Measurements from ENCODE around the gene PRRT3. TPM values are rescaled to one million over a fixed set of nuclear protein-coding genes. Genes with fewer than 3 reads are reported as not detected.

Gene PRRT3
- polyA plus RNA-seq, 1 experiment, result 3.4 TPM

DNA sequence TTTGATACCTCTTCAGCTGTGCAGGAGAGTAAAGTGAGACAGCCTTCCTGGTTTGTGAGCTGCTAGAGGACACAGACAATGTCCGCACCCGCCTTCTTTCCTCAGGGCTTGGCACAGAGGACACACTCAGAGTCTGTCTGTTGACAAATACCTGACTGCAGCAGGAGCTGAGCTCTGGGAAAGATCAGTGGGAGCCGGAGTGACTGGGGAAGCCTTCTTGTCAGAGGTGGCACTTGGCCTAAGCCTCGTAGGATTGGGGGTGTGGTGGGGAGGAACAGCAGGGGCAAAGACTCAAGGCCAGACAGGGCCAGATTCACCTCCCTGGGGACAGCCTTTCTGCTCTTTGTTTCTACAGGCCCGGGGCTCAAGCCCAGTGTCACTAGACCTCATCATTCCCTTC is 38.6 kb downstream of the PRRT3 start:
- H3K27ac ChIP-seq (ENCODE audit: low read depth, low read length), result no peak overlapping the region
- POLR2A ChIA-PET, result interaction anchor here (0.9 kb wide), 1 partner anchor 70 kb away, joined by 3 read pairs; the partner anchor contains the start of gene RPUSD3
- H3K9me3 ChIP-seq (ENCODE audit: control insufficient read depth, insufficient read depth, low read length), result no peaks in the 10 kb centered on the region; the same call in 1 of the 2 replicates
- CTCF ChIA-PET, result interaction anchor here (0.9 to 1.0 kb wide), 3 partner anchors 22 to 65 kb away, joined by 3 to 4 read pairs (median 3); no protein-coding TSS in a partner anchor
- no peak for DNase-seq (ENCODE audit: low read depth, low spot score)
- H3K27me3 ChIP-seq (ENCODE audit: control insufficient read depth, insufficient read depth, low read length), result no peaks in the 10 kb centered on the region
- no peak overlapping the region for H3K4me3 ChIP-seq (ENCODE audit: low read depth, low read length)
- TF ChIP-seq, protein P1, sequence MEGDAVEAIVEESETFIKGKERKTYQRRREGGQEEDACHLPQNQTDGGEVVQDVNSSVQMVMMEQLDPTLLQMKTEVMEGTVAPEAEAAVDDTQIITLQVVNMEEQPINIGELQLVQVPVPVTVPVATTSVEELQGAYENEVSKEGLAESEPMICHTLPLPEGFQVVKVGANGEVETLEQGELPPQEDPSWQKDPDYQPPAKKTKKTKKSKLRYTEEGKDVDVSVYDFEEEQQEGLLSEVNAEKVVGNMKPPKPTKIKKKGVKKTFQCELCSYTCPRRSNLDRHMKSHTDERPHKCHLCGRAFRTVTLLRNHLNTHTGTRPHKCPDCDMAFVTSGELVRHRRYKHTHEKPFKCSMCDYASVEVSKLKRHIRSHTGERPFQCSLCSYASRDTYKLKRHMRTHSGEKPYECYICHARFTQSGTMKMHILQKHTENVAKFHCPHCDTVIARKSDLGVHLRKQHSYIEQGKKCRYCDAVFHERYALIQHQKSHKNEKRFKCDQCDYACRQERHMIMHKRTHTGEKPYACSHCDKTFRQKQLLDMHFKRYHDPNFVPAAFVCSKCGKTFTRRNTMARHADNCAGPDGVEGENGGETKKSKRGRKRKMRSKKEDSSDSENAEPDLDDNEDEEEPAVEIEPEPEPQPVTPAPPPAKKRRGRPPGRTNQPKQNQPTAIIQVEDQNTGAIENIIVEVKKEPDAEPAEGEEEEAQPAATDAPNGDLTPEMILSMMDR (IDR thresholded peaks at IDR 0.05; ENCODE audit: low read depth, low read length), result no peak

DNA sequence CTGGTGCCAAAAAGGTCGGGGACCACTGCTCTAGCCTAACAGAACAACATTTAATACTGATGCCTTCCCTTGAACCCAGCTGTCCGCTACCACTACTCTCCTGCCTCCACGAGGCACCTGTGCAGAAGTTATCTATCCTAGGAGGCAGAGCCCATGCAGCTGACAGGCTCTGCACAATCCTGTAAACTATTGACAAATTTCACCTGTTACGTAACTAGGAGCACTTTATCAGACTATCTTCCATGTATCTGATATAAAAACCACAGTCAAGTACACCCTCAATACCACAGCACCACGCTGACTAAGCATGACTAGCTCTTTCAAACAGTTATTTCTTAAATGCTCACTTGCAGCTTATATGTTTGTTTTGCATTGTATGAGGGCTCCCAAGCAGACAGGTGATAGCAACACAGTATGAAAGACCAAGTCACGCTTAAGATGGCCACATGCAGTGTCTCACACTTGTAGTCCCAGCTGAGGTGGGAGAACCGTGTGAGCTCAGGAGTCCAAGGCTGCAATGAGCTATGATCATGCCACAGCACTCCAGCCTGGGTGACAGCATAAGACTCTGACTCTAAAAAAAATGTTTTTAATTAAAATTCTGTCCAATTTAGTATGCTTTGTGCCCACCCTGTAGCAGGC is 39.8 kb downstream of the PRRT3 start:
- no peaks in the 10 kb centered on the region for H3K9me3 ChIP-seq (ENCODE audit: control insufficient read depth, insufficient read depth, low read length)
- no peak overlapping the region for H3K4me3 ChIP-seq (ENCODE audit: low read depth, low read length)
- TF ChIP-seq, protein P1 (IDR thresholded peaks at IDR 0.05; ENCODE audit: low read depth, low read length), result no peak
- CTCF ChIA-PET, result interaction anchor here (0.7 to 1.7 kb wide), 3 partner anchors 19 to 63 kb away, joined by 5 to 9 read pairs (median 6); no protein-coding TSS in a partner anchor
- POLR2A ChIA-PET, result interaction anchor here (0.6 to 2.1 kb wide), 3 partner anchors 13 to 48 kb away, joined by 4 to 6 read pairs (median 5); no protein-coding TSS in a partner anchor
- no peaks in the 10 kb centered on the region for H3K27me3 ChIP-seq (ENCODE audit: control insufficient read depth, insufficient read depth, low read length)
- peak overlapping the region; percentile 21 for H3K27ac ChIP-seq (ENCODE audit: low read depth, low read length)
- DNase-seq (ENCODE audit: low read depth, low spot score), result no peak

DNA sequence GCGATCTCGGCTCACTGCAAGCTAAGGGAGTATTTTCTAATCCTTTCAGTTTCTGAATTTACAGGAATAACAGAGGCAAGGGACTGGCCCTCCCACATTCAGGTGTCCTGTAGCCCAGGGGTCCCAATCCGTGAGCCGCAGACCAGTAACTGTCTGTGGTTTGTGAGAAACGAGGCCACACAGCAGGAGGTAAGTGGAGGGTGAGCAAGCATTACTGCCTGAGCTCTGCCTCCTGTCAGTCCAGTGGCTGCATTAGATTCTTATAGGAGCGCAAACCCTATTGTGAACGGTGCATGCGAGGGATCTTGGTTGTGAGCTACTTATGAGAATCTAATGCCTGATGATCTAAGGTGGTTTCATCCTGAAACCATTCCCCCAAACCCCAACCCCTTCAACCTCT is 40.3 kb downstream of the PRRT3 start:
- Histone ChIP-seq H3K27me3 (ENCODE audit: control insufficient read depth, insufficient read depth, low read length) (no peaks in the 10 kb centered on the region), H3K27ac (ENCODE audit: low read depth, low read length) (peak overlapping the region; percentile 21), H3K4me3 (ENCODE audit: low read depth, low read length) (no peak overlapping the region), H3K9me3 (ENCODE audit: control insufficient read depth, insufficient read depth, low read length) (no peaks in the 10 kb centered on the region)
- POLR2A ChIA-PET, result interaction anchor here (1.5 to 2.1 kb wide), 2 partner anchors 18 to 48 kb away, joined by 4 to 6 read pairs; no protein-coding TSS in a partner anchor
- CTCF ChIA-PET, result interaction anchor here (0.7 to 1.7 kb wide), 3 partner anchors 19 to 63 kb away, joined by 5 to 9 read pairs (median 6); no protein-coding TSS in a partner anchor
- TF ChIP-seq, protein P1 (IDR thresholded peaks at IDR 0.05; ENCODE audit: low read depth, low read length), result no peak
- DNase-seq (ENCODE audit: low read depth, low spot score), result no peak

DNA sequence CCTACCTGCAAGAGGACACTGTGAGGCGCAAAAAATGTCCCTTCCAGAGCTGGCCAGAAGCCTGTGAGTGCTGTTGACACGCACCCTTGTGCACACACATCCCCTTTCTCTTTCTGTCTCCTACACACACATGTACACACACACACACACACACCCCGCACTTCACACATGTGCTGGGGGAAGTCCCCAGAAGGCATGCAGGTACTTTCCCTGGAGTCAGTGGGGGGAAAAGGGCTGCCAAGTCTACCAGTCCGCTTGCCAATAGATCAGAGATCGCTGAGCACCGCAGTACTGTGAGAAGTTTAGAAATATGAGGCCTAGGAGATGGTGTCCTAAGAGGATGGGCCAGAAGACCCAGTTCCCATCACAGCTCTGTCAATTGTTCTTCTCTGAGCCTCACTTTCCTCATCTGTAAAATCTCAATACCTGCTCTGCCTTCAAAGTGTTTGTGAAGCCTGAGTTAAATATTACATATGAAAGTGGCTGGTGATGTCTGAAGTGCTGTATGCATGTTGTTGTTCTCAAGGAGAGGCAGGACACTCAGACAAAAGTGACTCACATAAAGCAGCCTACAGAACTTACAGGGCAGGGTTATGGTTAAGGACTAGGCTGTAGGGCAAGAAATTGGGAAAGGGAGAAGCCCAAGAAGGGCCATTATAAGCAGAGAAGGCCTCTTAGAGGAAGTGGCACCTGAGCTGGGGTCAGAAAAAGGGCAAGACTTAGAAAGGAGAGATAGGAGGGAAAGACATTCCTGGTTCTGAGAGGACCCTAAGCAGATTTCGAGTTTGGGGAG is 42.8 kb downstream of the PRRT3 start:
- TF ChIP-seq, protein P1 (IDR thresholded peaks at IDR 0.05; ENCODE audit: low read depth, low read length), result no peak
- ChIA-PET CTCF (no interaction called here), POLR2A (no interaction called here)
- no peak overlapping the region for H3K4me3 ChIP-seq (ENCODE audit: low read depth, low read length)
- DNase-seq (ENCODE audit: low read depth, low spot score), result no peak
- no peaks in the 10 kb centered on the region for H3K9me3 ChIP-seq (ENCODE audit: control insufficient read depth, insufficient read depth, low read length)
- H3K27me3 ChIP-seq (ENCODE audit: control insufficient read depth, insufficient read depth, low read length), result no peaks in the 10 kb centered on the region
- no peak overlapping the region for H3K27ac ChIP-seq (ENCODE audit: low read depth, low read length)

DNA sequence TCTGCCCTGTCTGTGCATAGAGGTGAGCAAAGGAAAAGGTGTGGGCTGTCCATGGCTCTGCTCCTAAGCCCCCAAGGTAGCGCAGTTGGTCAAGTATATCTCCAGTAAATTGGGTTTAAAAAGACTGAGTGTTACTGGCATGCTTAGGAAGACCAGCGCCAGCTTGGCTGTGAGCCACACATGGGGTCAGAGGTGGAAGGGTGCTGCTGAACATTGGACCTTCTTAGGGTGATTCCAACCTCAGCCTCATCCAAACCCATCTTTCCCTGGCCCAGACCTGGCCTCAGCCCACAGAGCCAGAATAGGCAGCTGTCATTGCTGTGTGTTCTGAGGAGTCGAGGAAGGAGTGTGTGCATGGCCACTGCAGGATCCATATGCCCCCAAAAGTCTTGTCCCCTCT is 43.9 kb downstream of the PRRT3 start:
- TF ChIP-seq, protein P1 (IDR thresholded peaks at IDR 0.05; ENCODE audit: low read depth, low read length), result no peak
- POLR2A ChIA-PET, result no interaction called here
- Histone ChIP-seq H3K4me3 (ENCODE audit: low read depth, low read length) (no peak overlapping the region), H3K27ac (ENCODE audit: low read depth, low read length) (no peak overlapping the region), H3K9me3 (ENCODE audit: control insufficient read depth, insufficient read depth, low read length) (no peaks in the 10 kb centered on the region), H3K27me3 (ENCODE audit: control insufficient read depth, insufficient read depth, low read length) (no peaks in the 10 kb centered on the region)
- CTCF ChIA-PET, result no interaction called here
- no peak for DNase-seq (ENCODE audit: low read depth, low spot score)
